HG03064 (cell line): ENCODE measurements around the gene DHFR.

Source experiments
- ATAC-seq: cut with Tn5 transposase; IDR thresholded peaks from one replicate; pipeline ENCODE4 v1.9.1; 2021; ENCODE audit warnings: low read depth; ENCODE audit not compliant: unreplicated experiment

The DHFR gene

GRCh38 chr5:80656425-80656824 is 1.6 kb upstream of the DHFR start:
- no peak for ATAC-seq

DNA sequence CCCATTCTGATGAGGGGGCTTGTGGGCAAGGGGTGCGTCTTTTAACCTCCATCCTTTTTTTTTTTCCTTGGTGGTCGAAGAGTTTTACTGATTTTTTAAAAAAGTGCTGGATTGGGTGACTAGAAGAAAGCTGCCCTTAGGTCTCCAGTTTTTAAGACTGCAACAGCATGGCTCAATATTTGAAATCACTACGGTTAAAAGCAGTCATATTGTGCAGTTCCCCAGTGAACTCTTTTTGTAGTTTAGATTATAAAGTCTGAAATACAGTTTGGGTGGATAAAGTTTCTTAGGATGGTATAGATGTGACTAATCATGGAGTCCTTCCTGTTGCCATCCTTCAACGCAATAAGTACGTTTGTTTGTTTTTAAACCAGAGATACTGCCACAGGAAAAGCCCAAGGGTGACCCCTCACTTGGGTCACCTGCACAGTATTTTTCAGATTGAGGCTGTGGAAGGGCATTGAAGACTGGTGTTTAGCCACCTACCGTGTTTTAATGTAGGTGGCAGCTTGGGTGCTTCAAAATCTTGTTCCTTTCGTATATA is 520 bp upstream of the DHFR start:
- no peak for ATAC-seq

DNA sequence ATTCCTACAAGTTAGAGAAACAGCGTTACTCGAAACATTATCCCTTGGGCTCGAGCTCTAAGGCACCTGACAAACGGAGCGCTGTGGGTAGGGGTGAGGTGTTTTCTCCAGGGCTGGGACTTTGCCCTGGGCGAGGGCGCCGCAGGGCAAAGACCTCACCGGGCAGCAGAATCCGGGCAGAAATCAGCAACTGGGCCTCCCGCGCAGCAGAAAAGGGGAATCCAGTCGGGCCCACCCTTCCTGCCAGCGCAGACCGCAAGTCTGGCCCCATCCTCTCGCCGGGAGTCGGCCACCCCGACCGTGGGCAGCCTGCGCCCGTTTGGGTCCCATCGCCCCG is 761 bp downstream of the DHFR start:
- peak; percentile 1 for ATAC-seq

DNA sequence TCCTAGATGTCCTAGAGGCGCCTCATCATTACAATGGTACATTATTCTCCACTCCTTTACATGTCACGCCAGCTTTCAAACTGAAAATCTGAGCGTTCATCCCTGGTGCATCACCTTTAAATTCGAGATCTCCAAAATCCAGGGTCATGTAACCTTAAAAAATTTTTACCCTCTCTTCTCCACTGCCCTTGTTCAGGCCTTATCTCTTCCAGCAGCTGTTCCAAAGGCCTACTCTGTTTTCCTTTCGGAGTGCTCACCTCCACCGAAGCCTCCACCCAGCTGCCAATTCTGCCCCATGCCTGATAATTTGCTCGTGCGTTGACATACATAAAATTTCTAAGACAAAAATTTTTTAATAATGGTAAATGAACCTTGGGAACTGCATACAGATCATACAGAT is 1.3 kb downstream of the DHFR start:
- no peak for ATAC-seq

- no peak for ATAC-seq
Measured at GRCh38 chr5:80646926-80647325, 7.9 kb downstream of the DHFR start.

GRCh38 chr5:80644900-80645299 is 9.9 kb downstream of the DHFR start:
- ATAC-seq = no peak

GRCh38 chr5:80641353-80641752 is 13.4 kb downstream of the DHFR start:
- no peak for ATAC-seq

- no peak for ATAC-seq
Measured at GRCh38 chr5:80634193-80634592, 20.6 kb downstream of the DHFR start.

DNA sequence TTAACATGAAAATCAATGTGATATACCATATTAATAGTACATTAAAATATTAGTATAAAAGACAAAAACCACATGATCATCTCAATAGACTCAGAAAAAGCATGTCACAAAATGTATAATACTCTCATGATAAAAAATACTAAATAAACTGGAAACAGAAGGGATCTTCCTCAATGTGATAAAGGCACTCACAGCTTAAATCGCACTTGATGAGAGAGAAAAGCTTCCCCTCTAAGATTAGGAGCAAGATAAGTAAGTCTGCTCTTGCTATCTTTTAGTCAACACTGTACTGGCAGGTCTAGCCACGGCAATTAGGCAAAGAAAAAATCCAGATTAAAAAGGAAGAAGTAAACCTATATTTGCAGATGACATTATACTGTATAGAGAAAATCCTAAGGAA is 22.1 kb downstream of the DHFR start:
- ATAC-seq = no peak

DNA sequence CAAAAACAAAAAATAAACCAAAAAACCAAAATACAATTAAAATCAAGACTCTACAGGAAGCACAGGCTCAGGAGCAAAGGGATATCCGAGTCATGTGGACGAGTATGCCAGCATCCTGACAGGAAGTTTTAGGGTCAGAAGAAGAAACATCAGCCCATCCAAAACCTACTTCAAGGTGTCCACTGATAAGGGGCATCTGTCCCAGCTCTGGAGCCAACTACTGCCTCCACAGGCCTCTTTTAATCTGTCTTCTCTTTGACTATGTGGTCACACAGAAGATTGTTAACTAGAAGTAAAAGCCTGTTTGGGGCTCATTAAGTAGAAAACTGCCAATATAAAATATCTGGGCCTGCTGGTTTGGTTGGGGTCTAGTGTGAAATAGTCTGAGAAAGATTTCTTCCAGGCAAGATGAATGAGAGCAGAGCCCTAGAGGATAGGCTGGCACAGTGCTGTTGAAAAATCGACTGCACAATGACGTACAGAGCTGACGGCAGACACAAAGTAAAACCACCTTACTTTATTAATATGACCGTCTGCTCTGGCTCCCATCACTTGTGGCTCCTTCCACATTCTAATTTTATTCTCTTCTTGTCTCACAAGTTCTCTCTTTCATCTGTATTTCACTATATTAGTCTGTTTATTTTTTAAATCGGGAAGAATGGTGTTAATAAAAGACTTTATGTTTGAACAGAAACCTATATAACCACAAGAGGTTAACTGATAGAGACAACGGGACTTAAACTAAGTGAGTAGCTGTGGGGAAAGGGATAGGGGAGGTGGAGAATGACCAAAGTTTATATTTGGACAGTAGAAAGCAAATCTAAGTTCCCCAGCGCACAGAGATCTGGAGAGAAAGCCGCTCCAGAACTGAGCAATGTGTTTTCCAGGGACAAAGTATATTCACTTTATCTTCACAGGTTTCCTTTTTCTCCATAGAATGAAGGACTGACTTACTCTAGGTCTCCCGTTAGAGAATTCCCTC is 23.2 kb downstream of the DHFR start:
- ATAC-seq = no peak

GRCh38 chr5:80629281-80629680 is 25.5 kb downstream of the DHFR start:
- no peak for ATAC-seq

- no peak for ATAC-seq
Measured at GRCh38 chr5:80625230-80625629, 29.6 kb downstream of the DHFR start.

GRCh38 chr5:80623999-80624398 is 30.8 kb downstream of the DHFR start:
- no peak for ATAC-seq

- ATAC-seq = no peak
Measured at GRCh38 chr5:80622756-80623155, 32.0 kb downstream of the DHFR start.

GRCh38 chr5:80620211-80620610 is 34.6 kb downstream of the DHFR start:
- no peak for ATAC-seq

DNA sequence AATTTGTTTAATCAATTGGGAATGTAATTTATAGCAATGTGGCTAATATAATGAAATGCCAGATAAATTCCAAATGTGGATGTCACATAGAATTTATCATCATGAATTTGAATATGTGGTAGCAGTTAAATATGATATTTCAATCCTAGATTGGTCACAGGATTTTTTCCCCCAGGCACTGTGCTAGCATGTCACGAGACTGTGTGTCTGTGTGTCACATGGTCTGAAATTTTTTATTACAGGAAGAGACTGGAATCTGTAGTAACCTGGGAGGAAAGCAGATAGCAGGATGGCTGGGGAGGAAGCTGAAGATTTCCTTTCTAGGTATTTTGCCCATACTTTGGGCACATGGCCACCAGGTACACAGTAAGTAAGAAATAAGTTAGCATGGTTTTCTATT is 35.7 kb downstream of the DHFR start:
- ATAC-seq = no peak

DNA sequence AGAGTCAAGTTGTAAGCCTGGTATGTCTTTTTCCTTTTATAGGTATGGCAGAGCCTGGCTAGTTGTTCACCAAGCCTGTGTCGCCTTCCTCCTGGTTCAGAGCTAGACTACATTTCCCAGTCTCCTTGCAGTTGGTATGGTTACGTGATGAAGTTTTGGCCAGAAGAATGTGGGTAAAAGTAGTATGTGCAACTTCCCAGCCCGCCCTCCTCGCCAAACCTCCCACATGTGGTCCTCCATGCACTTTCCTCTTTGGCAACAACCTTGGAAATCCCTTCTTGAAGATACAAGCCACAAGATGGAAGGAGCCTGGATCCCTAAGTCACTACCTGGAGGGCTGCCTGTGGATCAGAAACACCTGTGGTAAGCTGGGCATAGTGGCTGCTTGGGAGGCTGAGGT is 36.3 kb downstream of the DHFR start:
- ATAC-seq = no peak

DNA sequence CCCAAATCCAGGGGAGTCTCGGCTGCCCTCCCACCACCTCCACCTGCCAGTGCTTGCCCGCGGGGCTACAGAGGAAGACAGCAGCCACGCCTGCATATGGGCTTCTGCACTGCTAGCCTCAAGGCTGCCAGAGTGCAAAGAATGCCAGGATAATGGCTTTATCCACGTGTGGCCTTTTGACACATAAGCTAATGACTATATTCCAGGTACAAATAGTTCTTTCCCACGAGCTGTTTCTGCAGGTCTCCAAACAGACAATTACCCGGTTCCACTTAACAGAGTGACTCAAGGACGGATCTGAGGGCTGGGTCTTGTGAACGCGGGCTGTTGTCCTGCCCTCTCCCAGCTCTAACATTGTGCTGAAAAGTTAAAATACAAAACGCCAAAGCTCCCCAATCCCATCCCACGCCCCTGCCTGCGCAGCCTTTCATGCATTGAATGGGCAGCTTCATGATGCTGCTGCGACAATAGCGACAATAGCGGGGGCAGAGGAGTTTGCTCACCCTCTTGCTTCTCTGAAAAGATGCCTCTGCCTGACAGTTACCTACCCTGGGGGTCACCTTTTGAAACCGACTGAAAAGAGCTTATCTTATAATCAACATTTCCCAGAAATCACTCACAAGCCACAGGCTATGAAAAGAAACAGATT is 39.4 kb downstream of the DHFR start:
- ATAC-seq = no peak

DNA sequence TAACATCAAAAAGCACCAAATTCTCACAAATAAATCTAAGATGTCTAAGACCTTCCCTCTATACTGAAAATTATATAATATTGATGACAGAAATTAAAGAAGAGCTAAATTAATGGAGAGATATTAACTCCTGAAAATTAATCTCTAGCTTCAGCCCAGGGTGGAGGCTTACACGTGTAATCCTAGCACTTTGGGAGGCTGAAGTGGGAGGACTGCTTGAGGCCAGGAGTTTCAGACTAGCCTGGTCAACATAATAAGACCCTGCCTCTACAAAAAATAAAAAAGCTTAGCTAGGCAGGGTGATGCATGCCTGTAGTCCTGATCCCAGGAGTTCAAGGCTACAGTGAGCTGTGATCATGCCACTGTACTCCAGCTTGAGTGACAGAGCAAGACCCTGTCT is 45.1 kb downstream of the DHFR start:
- ATAC-seq = no peak

- no peak for ATAC-seq
Measured at GRCh38 chr5:80608731-80609130, 46.1 kb downstream of the DHFR start.

- ATAC-seq = peak; percentile 89
Measured at GRCh38 chr5:80607832-80608231, 47.0 kb downstream of the DHFR start.

GRCh38 chr5:80607343-80607742 is 47.4 kb downstream of the DHFR start:
- no peak for ATAC-seq
